HG03558 (cell line): ENCODE measurements around the gene RPL29.

Experiments used
- ATAC-seq: cut with Tn5 transposase; IDR thresholded peaks from one replicate; pipeline ENCODE4 v1.9.1; 2021; ENCODE audit warnings: moderate number of reproducible peaks; ENCODE audit not compliant: unreplicated experiment; ENCODE audit errors: extremely low read depth

RPL29 gene

DNA sequence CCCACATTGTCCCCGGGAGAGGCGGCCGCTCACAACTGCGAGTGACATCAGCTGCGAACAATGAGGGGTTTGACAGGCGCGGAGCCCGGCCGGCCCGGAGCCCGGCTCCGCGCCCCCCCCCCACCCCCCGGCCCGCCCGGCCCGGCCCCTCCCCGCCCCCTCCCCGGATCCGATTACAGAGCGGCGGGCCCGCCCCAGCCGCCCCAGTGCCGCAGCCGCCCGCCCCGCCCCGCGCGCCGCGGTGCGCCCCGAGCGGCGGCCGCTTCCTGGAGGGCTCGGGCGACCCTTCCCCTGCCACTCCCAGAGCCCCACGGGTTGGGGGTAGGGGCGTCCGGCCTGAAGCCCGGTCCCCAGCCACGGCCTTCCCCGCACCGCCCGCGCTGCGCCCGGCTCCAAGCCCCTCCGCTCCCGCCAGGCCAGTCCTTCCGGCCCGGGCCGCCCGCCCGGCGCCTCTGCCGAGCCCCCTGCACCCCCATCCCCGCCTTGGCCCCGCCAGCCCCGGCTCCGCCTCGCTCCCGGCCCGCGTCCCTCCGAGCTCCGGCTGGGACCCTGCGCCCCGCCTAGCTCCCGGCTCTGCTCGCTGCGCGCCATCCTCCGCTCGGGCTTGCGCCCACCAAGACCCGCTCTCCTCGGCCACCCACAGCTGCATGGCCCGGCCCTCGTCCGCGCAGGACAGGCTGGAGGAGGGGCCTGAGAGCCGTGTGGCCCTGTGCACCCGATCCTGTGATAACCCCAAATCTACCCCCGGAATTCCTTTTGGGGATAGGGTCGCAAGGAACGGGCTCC is 28.1 kb downstream of the RPL29 start, which contains the start of gene PCBP4:
Gene PCBP4, minus strand, starts transcription at position 71 of the 786 bp plus-strand sequence. CDS start 6,214 bp downstream, outside the sequence.
- no peak for ATAC-seq

DNA sequence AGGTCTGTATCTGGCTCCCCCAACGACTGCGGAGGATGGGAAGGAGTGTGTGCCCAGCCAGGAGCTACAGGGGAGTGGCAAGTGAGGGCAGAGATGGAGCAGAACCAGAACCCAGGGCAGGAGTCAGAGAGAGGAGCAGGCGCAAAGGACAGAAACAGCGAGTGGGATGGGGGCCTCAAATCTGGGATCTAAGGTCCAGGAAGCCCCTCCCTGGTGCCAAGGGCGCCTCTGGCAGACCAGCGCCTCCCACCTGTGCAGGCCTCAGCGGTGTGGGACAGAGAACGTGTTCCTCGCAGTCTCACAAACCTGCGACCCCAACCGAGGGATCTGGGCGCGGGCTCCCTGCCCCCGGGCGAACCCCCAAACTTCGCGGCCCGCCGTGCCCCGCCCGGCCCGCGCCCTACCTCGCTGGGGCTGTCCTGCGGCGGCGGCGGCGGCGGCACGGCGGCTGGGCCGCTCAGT is 28.7 kb downstream of the RPL29 start:
- no peak for ATAC-seq

DNA sequence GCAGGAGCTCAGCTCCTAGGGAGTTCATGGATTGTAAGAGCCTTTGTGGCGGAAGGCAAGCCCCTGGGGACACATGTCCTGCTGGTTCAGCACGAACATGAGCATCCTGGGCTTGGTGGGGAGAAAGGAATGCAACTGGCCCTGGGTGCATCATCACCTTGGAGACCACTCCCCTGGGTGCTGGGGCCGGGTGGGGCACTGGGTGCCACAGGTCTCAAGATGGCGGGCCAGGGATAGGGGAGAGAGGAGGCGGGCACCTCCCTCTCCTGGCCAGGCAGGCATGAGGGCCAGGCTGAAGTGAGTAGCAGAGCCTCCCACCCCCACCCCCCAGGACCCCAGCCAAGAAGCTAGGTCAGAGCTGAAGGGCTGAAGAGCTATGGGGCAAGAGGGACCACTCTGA is 29.2 kb downstream of the RPL29 start:
- ATAC-seq = no peak

DNA sequence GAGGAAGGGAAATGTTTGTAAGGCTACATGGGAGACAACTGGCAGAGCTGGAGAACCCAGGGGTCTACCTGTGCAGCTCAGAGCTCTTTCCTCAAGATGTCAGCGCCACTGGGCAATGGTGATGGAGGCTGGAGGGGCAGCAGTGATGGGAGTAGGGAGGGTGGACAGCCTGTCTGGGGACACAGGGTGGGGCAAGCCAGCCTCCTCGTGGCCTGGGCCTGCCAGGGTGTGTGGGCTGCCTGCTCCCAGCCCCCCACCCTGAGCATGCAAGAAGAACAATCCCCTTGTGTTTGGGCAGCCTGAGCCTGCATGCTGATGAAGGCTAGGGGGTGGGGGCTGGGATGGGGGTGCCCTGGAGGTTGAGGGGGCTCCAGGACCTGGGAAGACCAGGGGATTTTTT is 29.7 kb downstream of the RPL29 start:
- ATAC-seq = no peak

DNA sequence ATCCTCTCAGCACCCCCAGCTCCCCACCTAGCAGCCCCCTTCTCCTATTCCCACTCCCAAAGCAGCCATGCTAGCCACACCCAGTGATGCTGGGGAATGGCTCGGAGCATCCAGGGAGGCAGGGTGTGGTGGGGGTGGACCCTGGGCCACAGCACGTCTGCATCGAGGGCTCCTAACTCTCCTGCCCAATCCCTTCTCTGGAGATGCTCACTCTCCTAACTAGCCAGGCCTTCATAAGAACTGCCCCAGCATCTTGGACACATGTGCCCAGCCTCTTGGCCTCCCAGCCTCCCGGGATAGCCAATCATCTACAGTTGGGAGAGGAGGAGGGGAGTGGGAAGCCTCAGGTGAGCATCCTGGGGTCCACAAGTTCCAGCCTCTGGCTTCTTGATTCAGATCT is 31.2 kb downstream of the RPL29 start:
- ATAC-seq = no peak

DNA sequence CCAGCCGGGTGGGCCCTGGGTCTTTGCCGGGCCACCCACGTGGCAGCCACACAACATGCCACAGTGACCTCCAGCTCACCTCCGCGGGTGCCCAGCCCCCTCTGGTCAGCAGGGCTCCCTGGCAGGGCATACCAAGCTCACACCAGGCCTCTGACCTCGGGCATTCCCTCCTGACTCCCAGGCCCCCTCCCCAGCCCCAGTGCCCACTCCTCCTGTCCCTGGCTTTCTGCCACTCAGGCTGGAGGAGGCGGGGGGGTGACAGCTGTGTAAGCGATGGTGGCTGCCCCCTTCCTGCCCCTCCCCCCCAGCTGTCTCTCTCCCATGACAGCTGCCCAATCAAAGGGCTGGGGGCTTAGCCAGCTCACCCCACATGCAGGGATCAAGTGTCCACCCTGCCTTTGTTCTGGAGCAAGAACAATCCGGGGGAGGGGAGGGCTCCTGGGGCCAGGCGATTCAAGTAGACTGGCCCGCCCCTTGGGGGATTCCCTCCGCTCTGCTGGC is 31.7 kb downstream of the RPL29 start:
- ATAC-seq = no peak

DNA sequence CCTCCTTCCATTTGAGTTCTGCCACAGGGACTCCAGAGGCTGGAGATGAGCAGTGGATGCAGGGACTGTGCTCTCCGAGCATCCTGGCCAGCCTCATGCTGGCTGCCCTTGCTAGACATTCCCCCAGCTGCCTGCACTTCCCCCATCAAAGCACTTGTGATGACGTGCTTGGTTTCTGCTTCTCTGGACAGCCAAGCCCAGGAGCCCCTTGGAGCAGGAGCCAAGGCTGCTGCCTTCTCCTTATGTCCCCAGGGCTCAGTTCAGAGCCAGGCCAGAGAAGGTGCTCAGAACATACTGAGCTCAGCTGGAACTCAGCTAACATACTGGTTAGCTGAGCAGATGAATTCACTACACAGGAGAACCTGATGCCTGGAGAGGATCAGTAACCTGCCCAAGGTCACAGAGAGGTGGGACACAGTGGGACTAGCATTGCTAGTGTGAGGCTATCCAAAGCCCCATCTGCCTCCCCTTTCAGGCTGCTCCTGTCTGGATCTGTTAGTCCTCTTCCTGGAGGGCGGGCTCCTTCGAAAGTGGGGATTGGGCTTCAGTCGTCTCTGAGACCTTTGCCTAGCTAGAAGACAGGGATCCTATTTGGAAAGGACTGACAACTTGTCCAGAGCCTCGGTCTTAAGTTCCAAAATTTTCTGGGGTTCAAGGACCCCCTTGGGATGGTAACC is 32.7 kb downstream of the RPL29 start:
- no peak for ATAC-seq

DNA sequence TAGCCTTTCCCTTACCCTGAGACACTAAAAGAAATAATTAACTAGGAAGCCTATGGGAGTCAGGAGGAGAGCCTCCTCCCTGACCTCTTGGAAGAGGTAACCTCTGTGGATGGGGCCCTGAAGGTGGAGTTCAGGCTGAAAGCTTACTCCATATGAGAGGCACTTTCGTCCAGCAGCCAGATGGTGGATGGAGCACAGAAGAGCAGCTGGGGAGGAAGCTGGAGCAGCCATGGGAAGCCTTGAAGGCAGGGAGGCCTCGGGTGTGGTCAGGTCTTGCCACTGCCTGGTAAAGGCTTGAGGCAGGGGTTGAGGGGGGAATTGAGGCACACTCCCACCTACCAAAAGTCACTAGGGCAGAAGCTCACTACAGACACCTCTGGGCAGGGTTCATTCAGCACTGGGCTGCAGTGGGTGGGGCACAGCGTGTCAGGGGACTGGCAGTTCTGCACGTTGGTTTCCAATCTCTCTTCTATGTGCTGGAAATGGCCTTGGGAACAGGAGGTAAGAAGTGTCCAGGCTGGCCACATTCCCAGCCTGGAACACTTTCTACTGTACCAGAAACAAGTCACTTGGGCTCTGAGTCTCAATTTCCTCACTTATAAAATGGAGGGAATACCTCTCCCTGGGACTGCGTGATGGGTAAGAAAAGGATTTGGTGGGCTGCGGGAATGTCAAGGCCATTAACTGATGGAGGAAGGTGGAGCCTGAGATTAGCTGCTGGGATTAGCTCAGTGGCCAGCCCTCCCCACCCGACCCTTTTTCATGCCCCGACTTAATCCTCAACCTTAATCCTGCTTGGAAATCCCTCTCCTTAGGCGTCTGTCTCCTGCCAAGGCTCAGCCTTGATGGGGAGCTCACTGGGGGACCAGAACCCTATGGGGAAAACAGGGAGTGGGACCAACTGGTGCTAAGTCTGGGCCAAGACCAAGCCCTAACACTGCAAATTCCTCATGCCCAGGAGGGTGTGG is 33.8 kb downstream of the RPL29 start:
- no peak for ATAC-seq

DNA sequence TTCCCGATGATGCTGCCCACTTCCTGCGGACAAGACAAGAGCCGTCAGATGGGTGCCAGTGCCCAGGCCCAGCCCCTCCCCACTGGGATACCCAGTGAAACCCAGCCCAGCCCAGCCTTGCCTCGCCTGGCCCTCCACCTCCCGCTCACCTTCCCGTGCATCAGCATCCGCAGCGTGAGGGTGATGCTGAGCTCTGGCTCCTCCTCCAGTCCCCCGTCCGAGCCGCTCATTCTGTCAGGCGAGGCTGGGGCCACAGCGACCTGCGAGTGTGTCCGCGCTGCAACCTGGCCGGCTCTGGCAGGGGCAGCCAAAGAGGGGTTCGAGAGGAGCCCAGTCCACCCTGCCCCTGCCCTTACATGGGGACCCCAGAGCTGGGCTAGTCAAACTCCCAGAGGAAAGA is 34.7 kb downstream of the RPL29 start:
- ATAC-seq = no peak

DNA sequence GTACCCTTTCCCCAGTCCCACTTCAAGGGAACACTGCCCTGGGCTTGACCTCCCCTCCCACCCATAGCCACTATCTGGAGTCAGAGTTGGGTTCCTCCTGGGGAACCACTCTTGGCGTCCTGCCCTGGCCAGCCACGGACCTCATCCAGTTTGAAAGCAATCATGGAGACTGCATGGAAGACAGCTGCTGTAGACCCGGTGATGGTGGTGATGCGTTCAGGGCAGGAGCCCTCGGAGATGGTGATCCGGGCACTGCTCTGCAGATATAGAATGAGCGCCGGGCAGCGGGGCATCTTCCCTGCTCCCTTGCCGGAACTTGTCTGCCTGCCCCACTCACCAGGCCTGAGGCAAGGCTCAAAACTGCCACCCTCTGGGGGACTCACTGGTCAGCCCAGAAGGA is 35.3 kb downstream of the RPL29 start:
- no peak for ATAC-seq

DNA sequence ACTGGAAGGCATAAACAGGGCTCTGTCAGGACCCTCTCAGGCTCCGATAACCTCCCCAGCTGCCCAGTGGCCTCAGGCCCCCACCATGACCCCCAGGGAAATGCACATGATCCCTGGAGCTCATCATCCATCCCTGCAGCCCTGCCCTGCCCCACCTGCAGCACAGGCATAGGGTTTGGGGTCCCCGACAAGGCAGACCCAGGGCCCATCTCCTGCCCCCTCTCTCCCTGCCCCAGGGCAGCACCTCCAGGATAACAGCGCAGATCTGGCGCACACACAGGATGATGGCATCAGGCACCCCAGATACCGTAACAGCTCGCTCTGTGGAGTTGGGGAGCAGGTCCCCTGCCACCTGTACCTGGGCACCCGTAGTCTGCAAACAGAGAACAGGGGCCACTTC is 36.0 kb downstream of the RPL29 start:
- ATAC-seq = no peak

DNA sequence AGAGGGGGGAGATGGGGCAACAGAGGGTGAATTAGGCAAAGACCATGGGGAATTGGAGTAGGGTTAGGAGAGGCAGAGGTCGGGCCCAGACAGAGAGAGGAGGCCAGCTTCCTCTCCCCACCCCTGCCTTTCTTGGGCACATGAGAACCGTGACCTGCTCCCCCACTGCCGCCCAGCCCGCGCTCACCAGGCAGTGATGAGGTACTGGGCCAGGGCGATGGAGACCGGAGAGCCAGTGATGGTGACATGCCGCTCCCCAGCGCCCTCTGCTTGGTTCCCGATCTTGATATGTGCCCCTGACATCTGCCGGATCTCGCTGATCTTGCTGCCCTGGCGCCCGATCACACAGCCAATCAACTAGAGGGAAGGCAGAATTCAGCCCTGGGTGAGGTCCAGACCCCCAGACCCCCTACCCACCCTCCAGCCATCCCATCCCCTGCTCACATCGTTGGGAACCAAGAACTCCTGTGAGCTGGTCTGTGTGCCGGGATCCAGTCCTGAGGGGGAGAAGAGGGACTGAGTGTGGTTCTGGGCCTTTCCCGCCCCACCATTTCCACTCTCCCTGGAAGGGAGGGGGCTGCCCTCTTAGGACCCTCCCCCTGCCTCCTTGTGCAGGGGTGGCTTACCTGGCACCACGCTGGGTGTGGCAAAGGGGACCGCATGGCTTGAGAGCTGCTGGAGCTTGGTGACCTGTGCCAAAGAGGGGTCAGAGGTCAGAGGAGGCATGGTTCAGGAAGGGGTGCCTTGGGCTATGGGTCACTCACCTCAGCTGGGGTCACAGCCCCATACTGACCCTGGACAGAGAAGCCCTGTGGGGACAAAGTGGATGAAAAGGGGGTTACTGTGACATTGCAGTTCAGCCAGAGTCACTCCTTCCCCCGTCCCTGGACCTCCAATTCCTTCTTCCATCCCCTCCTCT is 36.8 kb downstream of the RPL29 start:
- no peak for ATAC-seq

DNA sequence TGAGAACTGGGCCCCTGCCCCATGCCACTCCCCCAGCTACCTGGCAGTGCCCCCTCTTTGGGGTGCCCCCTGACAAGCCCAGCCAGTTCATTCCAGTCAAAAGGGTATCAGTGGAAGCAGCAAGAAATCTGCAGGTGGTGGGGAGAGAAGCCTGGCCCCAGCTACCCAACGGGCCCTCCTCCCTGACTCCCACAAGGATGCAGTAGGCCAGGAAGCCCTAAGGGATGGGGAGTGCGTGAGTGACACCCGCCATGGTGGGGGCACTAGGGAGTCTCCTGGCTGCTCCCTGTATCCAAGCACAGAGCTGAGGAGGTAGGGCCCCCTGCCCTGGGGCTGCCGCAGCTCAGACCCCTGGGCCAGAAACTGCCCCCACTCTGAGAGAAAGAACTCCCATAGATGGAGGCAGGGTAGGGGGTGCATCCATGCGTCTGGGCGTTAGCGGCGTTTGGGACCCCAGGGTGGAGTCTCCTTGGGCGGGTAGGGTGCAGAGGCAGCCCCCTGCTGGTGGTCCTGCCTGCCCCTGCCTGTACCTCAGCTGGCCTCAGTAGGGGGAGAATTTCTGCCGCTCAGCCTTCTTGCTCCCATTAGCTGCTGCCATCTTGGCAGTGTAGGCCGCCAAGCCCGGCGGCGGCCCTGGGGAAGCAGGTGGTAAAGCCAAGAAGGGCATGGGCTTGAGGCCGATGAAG is 38.0 kb downstream of the RPL29 start:
- no peak for ATAC-seq

DNA sequence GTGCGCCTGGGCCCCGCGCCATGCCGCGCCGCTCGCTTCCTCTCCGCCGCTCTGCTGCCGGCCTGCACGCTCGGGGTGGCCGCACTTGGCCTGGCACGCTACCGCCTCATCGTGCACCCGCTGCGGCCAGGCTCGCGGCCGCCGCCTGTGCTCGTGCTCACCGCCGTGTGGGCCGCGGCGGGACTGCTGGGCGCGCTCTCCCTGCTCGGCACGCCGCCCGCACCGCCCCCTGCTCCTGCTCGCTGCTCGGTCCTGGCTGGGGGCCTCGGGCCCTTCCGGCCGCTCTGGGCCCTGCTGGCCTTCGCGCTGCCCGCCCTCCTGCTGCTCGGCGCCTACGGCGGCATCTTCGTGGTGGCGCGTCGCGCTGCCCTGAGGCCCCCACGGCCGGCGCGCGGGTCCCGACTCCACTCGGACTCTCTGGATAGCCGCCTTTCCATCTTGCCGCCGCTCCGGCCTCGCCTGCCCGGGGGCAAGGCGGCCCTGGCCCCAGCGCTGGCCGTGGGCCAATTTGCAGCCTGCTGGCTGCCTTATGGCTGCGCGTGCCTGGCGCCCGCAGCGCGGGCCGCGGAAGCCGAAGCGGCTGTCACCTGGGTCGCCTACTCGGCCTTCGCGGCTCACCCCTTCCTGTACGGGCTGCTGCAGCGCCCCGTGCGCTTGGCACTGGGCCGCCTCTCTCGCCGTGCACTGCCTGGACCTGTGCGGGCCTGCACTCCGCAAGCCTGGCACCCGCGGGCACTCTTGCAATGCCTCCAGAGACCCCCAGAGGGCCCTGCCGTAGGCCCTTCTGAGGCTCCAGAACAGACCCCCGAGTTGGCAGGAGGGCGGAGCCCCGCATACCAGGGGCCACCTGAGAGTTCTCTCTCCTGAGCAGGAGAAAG is 39.6 kb downstream of the RPL29 start:
- no peak for ATAC-seq

DNA sequence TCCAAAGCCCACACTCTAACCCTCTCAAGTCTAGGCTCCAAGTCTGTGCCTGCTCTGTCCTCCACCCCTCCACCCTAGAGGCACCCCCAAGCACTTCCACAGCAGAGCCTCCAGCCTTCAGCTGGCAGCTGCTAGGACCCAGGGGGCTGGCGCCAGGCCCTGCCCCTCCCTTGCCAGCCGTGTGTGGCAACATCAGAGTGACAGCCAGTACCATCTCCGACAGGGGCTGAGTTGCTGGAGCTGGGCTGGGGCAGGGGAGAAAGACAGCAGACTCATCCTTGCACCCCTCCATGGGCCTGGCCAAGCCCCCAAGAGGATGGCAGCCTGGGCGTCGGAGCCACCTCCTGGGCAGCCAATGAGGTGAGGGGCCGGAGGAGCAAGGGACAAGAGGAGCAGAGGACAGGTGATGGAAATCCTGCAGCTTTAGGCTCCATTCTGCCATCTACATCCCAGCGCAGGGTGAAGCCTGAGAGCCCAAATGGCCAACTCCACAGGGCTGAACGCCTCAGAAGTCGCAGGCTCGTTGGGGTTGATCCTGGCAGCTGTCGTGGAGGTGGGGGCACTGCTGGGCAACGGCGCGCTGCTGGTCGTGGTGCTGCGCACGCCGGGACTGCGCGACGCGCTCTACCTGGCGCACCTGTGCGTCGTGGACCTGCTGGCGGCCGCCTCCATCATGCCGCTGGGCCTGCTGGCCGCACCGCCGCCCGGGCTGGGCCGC is 40.4 kb downstream of the RPL29 start, which contains the start of gene GPR62:
Gene GPR62, plus strand, starts transcription at position 207 of the 718 bp plus-strand sequence. Its CDS starts 272 bp downstream, at position 479.
- no peak for ATAC-seq

DNA sequence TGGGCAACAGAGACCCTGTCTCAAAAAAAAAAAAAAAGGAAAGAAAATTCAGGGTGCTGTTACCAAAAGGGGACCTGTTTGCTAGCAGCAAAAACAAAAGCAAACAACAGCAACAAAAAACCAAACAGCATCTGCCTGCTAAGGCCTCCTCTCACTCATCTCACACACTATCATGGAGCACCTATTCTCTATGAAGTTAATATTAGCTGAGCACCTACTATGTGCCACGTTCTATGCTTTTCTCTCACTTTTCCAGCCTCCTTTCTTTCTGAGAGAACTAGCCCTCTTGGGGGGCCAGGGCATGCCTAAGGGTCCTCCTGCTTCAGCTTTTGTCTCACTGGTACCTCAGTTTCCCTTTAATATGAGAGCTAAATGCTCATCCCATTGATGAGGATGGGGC is 41.0 kb downstream of the RPL29 start:
- ATAC-seq = no peak

DNA sequence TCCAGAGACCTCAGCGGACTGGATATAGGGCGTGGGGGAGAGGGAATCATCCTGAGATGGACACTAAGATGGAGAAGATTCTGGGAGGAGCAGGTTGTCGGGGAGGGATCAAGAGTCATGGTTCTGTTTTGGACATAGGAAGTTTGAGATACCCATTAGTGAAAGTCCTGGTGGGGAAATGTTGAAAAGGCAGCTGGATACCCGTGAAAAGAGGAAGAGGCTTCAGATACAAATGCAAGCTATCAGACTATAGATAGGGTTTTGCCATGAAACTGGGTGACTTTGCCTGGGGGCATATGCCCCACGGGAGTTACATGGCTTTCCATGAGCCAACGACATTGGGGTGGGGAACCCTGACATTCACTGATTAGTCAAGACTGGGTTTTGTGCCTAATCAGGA is 41.6 kb downstream of the RPL29 start:
- no peak for ATAC-seq
